Activated CD8-positive, alpha-beta T cell treated with anti-CD3 and anti-CD28 coated beads, Interleukin-2, amount 10 ng/mL, durations not matched to agents 7 days and 5 days (primary cell): ENCODE data around the gene PGM1. TPM values are rescaled to one million over a fixed set of nuclear protein-coding genes. Genes with fewer than 3 reads are reported as not detected.

Source experiments
- ATAC-seq: fragments of 150-1000 bp; cut with Tn5 transposase; one replicate; pipeline ENCODE4 v1.10.0; 2021; ENCODE audit warnings: moderate library complexity
- CTCF ChIA-PET: fragments of 350-600 bp; sonication (Branson Sonifier 250); formaldehyde crosslinking; loops from one replicate; lab custom pipeline; 2021; ENCODE audit warnings: antibody characterized with exemption; lab: Charles Lee
- POLR2A ChIA-PET: fragments of 350-600 bp; sonication (Branson Sonifier 250); formaldehyde crosslinking; loops from one replicate; lab custom pipeline; 2021; ENCODE audit warnings: antibody characterized with exemption; lab: Charles Lee
- DNase-seq: peaks from one replicate; pipeline ENCODE4 v3.0.0-alpha.2; 2020
- H3K27ac Mint-ChIP-seq: one replicate; pipeline ENCODE4 v1.8.0; 2021; ENCODE audit warnings: mild to moderate bottlenecking, mixed read lengths
- H3K27me3 Mint-ChIP-seq: one replicate; pipeline ENCODE4 v1.8.0; 2021; ENCODE audit warnings: low read depth, mixed read lengths
- H3K36me3 Mint-ChIP-seq: one replicate; pipeline ENCODE4 v1.8.0; 2021; ENCODE audit warnings: low read depth, mixed read lengths
- H3K4me1 Mint-ChIP-seq: one replicate; pipeline ENCODE4 v1.8.0; 2021; ENCODE audit warnings: low read depth, mixed read lengths
- H3K4me3 Mint-ChIP-seq: one replicate; pipeline ENCODE4 v1.8.0; 2021; ENCODE audit warnings: mild to moderate bottlenecking, mixed read lengths
- H3K9me3 Mint-ChIP-seq: one replicate; pipeline ENCODE4 v1.8.0; 2022; ENCODE audit warnings: mixed read lengths; ENCODE audit not compliant: insufficient read depth
- total RNA-seq, 2 experiments: library from RNA; stranded (reverse); gene quantifications; one replicate each; pipeline ENCODE4 v1.2.3, GENCODE V29; 2021

The PGM1 gene
- total RNA-seq, 2 experiments from 2014 or later, result 60.1 to 65.9 TPM

- peaks cover 23% of the 10 kb centered on the region for H3K36me3 Mint-ChIP-seq
- no peaks in the 10 kb centered on the region for H3K9me3 Mint-ChIP-seq
- H3K4me1 Mint-ChIP-seq, result peaks cover 7% of the 10 kb centered on the region
- ChIA-PET CTCF (interaction anchor here (1.1 kb wide), 1 partner anchor 90 kb away, joined by 4 read pairs; no protein-coding TSS in a partner anchor), POLR2A (no interaction called here)
- ATAC-seq (no peak), DNase-seq (peak; percentile 1)
- no peaks in the 10 kb centered on the region for H3K27me3 Mint-ChIP-seq
- H3K4me3 Mint-ChIP-seq, result no peak overlapping the region
- no peak overlapping the region for H3K27ac Mint-ChIP-seq
Observed at GRCh38 chr1:63601463-63601862, 8.3 kb downstream of the PGM1 start.

GRCh38 chr1:63601912-63602311 lies 8.7 kb downstream of the PGM1 start:
- DNase-seq, result no peak
- Mint-ChIP-seq H3K36me3 (peaks cover 20% of the 10 kb centered on the region), H3K4me3 (no peak overlapping the region), H3K27me3 (no peaks in the 10 kb centered on the region), H3K27ac (no peak overlapping the region), H3K9me3 (no peaks in the 10 kb centered on the region), H3K4me1 (peaks cover 5% of the 10 kb centered on the region)
- no peak for ATAC-seq
- POLR2A ChIA-PET, result no interaction called here
- CTCF ChIA-PET, result interaction anchor here (1.1 kb wide), 1 partner anchor 90 kb away, joined by 4 read pairs; no protein-coding TSS in a partner anchor

- Mint-ChIP-seq H3K36me3 (peaks cover 16% of the 10 kb centered on the region), H3K4me3 (no peak overlapping the region), H3K27ac (no peak overlapping the region), H3K4me1 (peaks cover 2% of the 10 kb centered on the region), H3K9me3 (no peaks in the 10 kb centered on the region), H3K27me3 (no peaks in the 10 kb centered on the region)
- POLR2A ChIA-PET, result no interaction called here
- DNase-seq (no peak), ATAC-seq (no peak)
- CTCF ChIA-PET, result interaction anchor here (1.1 kb wide), 1 partner anchor 89 kb away, joined by 4 read pairs; no protein-coding TSS in a partner anchor
Observed at GRCh38 chr1:63602629-63603028, 9.4 kb downstream of the PGM1 start.

GRCh38 chr1:63603810-63604209 lies 10.6 kb downstream of the PGM1 start:
- ChIA-PET CTCF (no interaction called here), POLR2A (no interaction called here)
- no peak for ATAC-seq
- Mint-ChIP-seq H3K4me1 (peaks cover 2% of the 10 kb centered on the region), H3K27ac (no peak overlapping the region), H3K27me3 (no peaks in the 10 kb centered on the region), H3K36me3 (peaks cover 16% of the 10 kb centered on the region), H3K9me3 (no peaks in the 10 kb centered on the region), H3K4me3 (no peak overlapping the region)
- DNase-seq, result peak; percentile 2

GRCh38 chr1:63607322-63607721 lies 14.1 kb downstream of the PGM1 start:
- DNase-seq (no peak), ATAC-seq (no peak)
- H3K9me3 Mint-ChIP-seq, result no peaks in the 10 kb centered on the region
- no peaks in the 10 kb centered on the region for H3K27me3 Mint-ChIP-seq
- CTCF ChIA-PET, result no interaction called here
- H3K27ac Mint-ChIP-seq, result no peak overlapping the region
- H3K4me1 Mint-ChIP-seq, result peaks cover 10% of the 10 kb centered on the region
- POLR2A ChIA-PET, result no interaction called here
- H3K36me3 Mint-ChIP-seq, result peaks cover 13% of the 10 kb centered on the region
- H3K4me3 Mint-ChIP-seq, result no peak overlapping the region

GRCh38 chr1:63611231-63611630 lies 18.0 kb downstream of the PGM1 start:
- H3K27me3 Mint-ChIP-seq, result no peaks in the 10 kb centered on the region
- ChIA-PET POLR2A (interaction anchor here (0.6 to 1.2 kb wide), 2 partner anchors 18 to 90 kb away, joined by 3 to 4 read pairs; partner anchors contain the start of gene PGM1), CTCF (no interaction called here)
- peaks cover 9% of the 10 kb centered on the region for H3K4me1 Mint-ChIP-seq
- H3K27ac Mint-ChIP-seq, result no peak overlapping the region
- DNase-seq (no peak), ATAC-seq (no peak)
- no peaks in the 10 kb centered on the region for H3K9me3 Mint-ChIP-seq
- H3K4me3 Mint-ChIP-seq, result no peak overlapping the region
- H3K36me3 Mint-ChIP-seq, result peaks cover 4% of the 10 kb centered on the region

GRCh38 chr1:63612564-63612963 lies 19.4 kb downstream of the PGM1 start:
- ChIA-PET POLR2A (no interaction called here), CTCF (interaction anchor here (0.7 to 2.1 kb wide), 2 partner anchors 11 to 79 kb away, joined by 3 to 8 read pairs; no protein-coding TSS in a partner anchor)
- Mint-ChIP-seq H3K36me3 (peaks cover 4% of the 10 kb centered on the region), H3K27ac (no peak overlapping the region), H3K4me3 (no peak overlapping the region), H3K4me1 (peaks cover 9% of the 10 kb centered on the region), H3K27me3 (no peaks in the 10 kb centered on the region), H3K9me3 (no peaks in the 10 kb centered on the region)
- no peak for ATAC-seq
- no peak for DNase-seq

GRCh38 chr1:63612971-63613370 lies 19.8 kb downstream of the PGM1 start:
- Mint-ChIP-seq H3K9me3 (no peaks in the 10 kb centered on the region), H3K27ac (no peak overlapping the region), H3K4me1 (peaks cover 11% of the 10 kb centered on the region), H3K36me3 (peaks cover 4% of the 10 kb centered on the region), H3K27me3 (no peaks in the 10 kb centered on the region), H3K4me3 (no peak overlapping the region)
- POLR2A ChIA-PET, result no interaction called here
- ATAC-seq (no peak), DNase-seq (no peak)
- CTCF ChIA-PET, result interaction anchor here (2.1 kb wide), 1 partner anchor 79 kb away, joined by 8 read pairs; no protein-coding TSS in a partner anchor

GRCh38 chr1:63615768-63616420 lies 22.7 kb downstream of the PGM1 start:
- Mint-ChIP-seq H3K27ac (no peak overlapping the region), H3K9me3 (no peaks in the 10 kb centered on the region), H3K4me1 (peaks cover 3% of the 10 kb centered on the region), H3K36me3 (peaks cover 2% of the 10 kb centered on the region), H3K4me3 (no peak overlapping the region), H3K27me3 (no peaks in the 10 kb centered on the region)
- DNase-seq, result peak; percentile 75
- CTCF ChIA-PET, result interaction anchor here (1.0 to 1.8 kb wide), 6 partner anchors 10 to 630 kb away, joined by 3 to 24 read pairs (median 9); no protein-coding TSS in a partner anchor
- peak; percentile 61 for ATAC-seq
- POLR2A ChIA-PET, result no interaction called here

GRCh38 chr1:63617450-63617849 lies 24.2 kb downstream of the PGM1 start:
- H3K27me3 Mint-ChIP-seq, result no peaks in the 10 kb centered on the region
- ChIA-PET CTCF (interaction anchor here (1.3 to 1.8 kb wide), 4 partner anchors 74 to 628 kb away, joined by 4 to 24 read pairs (median 16); no protein-coding TSS in a partner anchor), POLR2A (no interaction called here)
- H3K4me1 Mint-ChIP-seq, result peaks cover 3% of the 10 kb centered on the region
- H3K9me3 Mint-ChIP-seq, result no peaks in the 10 kb centered on the region
- ATAC-seq (no peak), DNase-seq (no peak)
- no peak overlapping the region for H3K4me3 Mint-ChIP-seq
- peaks cover 2% of the 10 kb centered on the region for H3K36me3 Mint-ChIP-seq
- no peak overlapping the region for H3K27ac Mint-ChIP-seq

GRCh38 chr1:63618011-63618410 lies 24.8 kb downstream of the PGM1 start:
- Mint-ChIP-seq H3K4me3 (no peak overlapping the region), H3K27me3 (no peaks in the 10 kb centered on the region), H3K9me3 (no peaks in the 10 kb centered on the region), H3K27ac (no peak overlapping the region), H3K4me1 (peaks cover 3% of the 10 kb centered on the region), H3K36me3 (peaks cover 2% of the 10 kb centered on the region)
- CTCF ChIA-PET, result interaction anchor here (1.1 to 1.9 kb wide), 2 partner anchors 9 to 74 kb away, joined by 3 to 5 read pairs; no protein-coding TSS in a partner anchor
- POLR2A ChIA-PET, result no interaction called here
- DNase-seq (no peak), ATAC-seq (no peak)

GRCh38 chr1:63619558-63619957 lies 26.3 kb downstream of the PGM1 start:
- Mint-ChIP-seq H3K4me1 (peaks cover 3% of the 10 kb centered on the region), H3K27ac (no peak overlapping the region), H3K4me3 (no peak overlapping the region), H3K9me3 (no peaks in the 10 kb centered on the region), H3K36me3 (no peaks in the 10 kb centered on the region), H3K27me3 (no peaks in the 10 kb centered on the region)
- ChIA-PET CTCF (interaction anchor here (1.9 kb wide), 1 partner anchor 72 kb away, joined by 5 read pairs; no protein-coding TSS in a partner anchor), POLR2A (no interaction called here)
- ATAC-seq (no peak), DNase-seq (no peak)
